GM19328 (cell line): ENCODE data around the gene HRH3.

Experiments
- ATAC-seq: cut with Tn5 transposase; IDR thresholded peaks from one replicate; pipeline ENCODE4 v1.9.1; 2021; ENCODE audit warnings: mild to moderate bottlenecking, moderate library complexity; ENCODE audit not compliant: unreplicated experiment

HRH3 gene

GRCh38 chr20:62181808-62182207 lies 38.3 kb downstream of the HRH3 start:
- ATAC-seq: no peak

- no peak for ATAC-seq
These were observed 40.9 kb downstream of the HRH3 start for GRCh38 chr20:62179162-62179504.

GRCh38 chr20:62178316-62179161 lies 41.5 kb downstream of the HRH3 start:
- ATAC-seq: no peak

- ATAC-seq: no peak
These were observed 42.8 kb downstream of the HRH3 start for GRCh38 chr20:62177307-62177706.

- no peak for ATAC-seq
These were observed 43.2 kb downstream of the HRH3 start for GRCh38 chr20:62176866-62177265.

- no peak for ATAC-seq
These were observed 44.4 kb downstream of the HRH3 start for GRCh38 chr20:62175711-62176110.

- no peak for ATAC-seq
These were observed 45.0 kb downstream of the HRH3 start for GRCh38 chr20:62174870-62175624.

- ATAC-seq: no peak
These were observed 45.9 kb downstream of the HRH3 start for GRCh38 chr20:62174021-62174804.

- ATAC-seq: no peak
These were observed 47.4 kb downstream of the HRH3 start for GRCh38 chr20:62172666-62173065.

GRCh38 chr20:62171245-62171644 lies 48.8 kb downstream of the HRH3 start:
- no peak for ATAC-seq

- ATAC-seq: no peak
These were observed 49.5 kb downstream of the HRH3 start for GRCh38 chr20:62170536-62170935.

- no peak for ATAC-seq
These were observed 51.1 kb downstream of the HRH3 start for GRCh38 chr20:62168890-62169435.

GRCh38 chr20:62168061-62168460 lies 52.0 kb downstream of the HRH3 start:
- no peak for ATAC-seq

- no peak for ATAC-seq
These were observed 52.6 kb downstream of the HRH3 start for GRCh38 chr20:62167474-62167873.

GRCh38 chr20:62165762-62166399 lies 54.2 kb downstream of the HRH3 start:
- ATAC-seq: no peak
